NOMO-1 treated with DMSO at 0.1 percent for 48 hours (cell line): ENCODE data around the gene PSME3IP1.
"Not testable (repeated sequence)": the region's sequence is repeated elsewhere in the genome, so short reads cannot be mapped to it uniquely, and the experiment has no call there.

Experiments used
- DNase-seq: peaks from one replicate; lab custom pipeline; 2025; ENCODE audit not compliant: unreplicated experiment; lab: John Stamatoyannopoulos, UW

The PSME3IP1 gene

GRCh38 chr16:57127037-57127763, 58.6 kb downstream of the PSME3IP1 start:
- no peak for DNase-seq

- DNase-seq = no peak
These were observed 59.4 kb downstream of the PSME3IP1 start for GRCh38 chr16:57126411-57126810.

- no peak for DNase-seq
These were observed 59.9 kb downstream of the PSME3IP1 start for GRCh38 chr16:57125969-57126368.

GRCh38 chr16:57125376-57125775, 60.5 kb downstream of the PSME3IP1 start:
- no peak for DNase-seq

- DNase-seq = no peak
These were observed 61.7 kb downstream of the PSME3IP1 start for GRCh38 chr16:57123974-57124674.

- DNase-seq = no peak
These were observed 62.4 kb downstream of the PSME3IP1 start for GRCh38 chr16:57123216-57123973.

GRCh38 chr16:57118461-57119084, 67.3 kb downstream of the PSME3IP1 start:
- no peak for DNase-seq

- DNase-seq = no peak
These were observed 70.2 kb downstream of the PSME3IP1 start for GRCh38 chr16:57115514-57116182.

- DNase-seq = no peak
These were observed 70.7 kb downstream of the PSME3IP1 start for GRCh38 chr16:57115168-57115513.

- DNase-seq = no peak
These were observed 72.2 kb downstream of the PSME3IP1 start for GRCh38 chr16:57113664-57114063.

- DNase-seq = no peak
These were observed 72.8 kb downstream of the PSME3IP1 start for GRCh38 chr16:57113042-57113453.

- DNase-seq = no peak
These were observed 73.3 kb downstream of the PSME3IP1 start for GRCh38 chr16:57112403-57113041.

GRCh38 chr16:57111420-57111819, 74.4 kb downstream of the PSME3IP1 start:
- DNase-seq = no peak

GRCh38 chr16:57110937-57111336, 74.9 kb downstream of the PSME3IP1 start:
- no peak for DNase-seq

- DNase-seq = not testable (repeated sequence)
These were observed 76.4 kb downstream of the PSME3IP1 start for GRCh38 chr16:57109259-57110105.

- no peak for DNase-seq
These were observed 77.4 kb downstream of the PSME3IP1 start for GRCh38 chr16:57108432-57108831.

GRCh38 chr16:57107321-57107922, 78.4 kb downstream of the PSME3IP1 start:
- no peak for DNase-seq

GRCh38 chr16:57106767-57107166, 79.1 kb downstream of the PSME3IP1 start:
- DNase-seq = no peak

- DNase-seq = no peak
These were observed 80.7 kb downstream of the PSME3IP1 start for GRCh38 chr16:57105184-57105583.
